HFF-Myc (cell line): ENCODE results near the gene ARHGAP23.
"Not testable (repeated sequence)": the region's sequence is repeated elsewhere in the genome, so short reads cannot be mapped to it uniquely, and the experiment has no call there.

Source experiments
- DNase-seq: peaks from one replicate; pipeline ENCODE4 v3.0.0-alpha.2; 2011; ENCODE audit warnings: low read depth; ENCODE audit errors: extremely low read depth
- H3K4me3 ChIP-seq: replicated peaks from 2 replicates; pipeline ENCODE4 v1.5.1; 2011; ENCODE audit warnings: low read depth, mild to moderate bottlenecking, control low read depth, low read length
- TF ChIP-seq, protein P1 (sequence below): IDR thresholded peaks from 2 replicates; pipeline ENCODE4 v1.5.1; 2012; ENCODE audit warnings: mild to moderate bottlenecking, low read depth, low read length, control low read depth; ENCODE audit errors: missing control alignments

Gene ARHGAP23

DNA sequence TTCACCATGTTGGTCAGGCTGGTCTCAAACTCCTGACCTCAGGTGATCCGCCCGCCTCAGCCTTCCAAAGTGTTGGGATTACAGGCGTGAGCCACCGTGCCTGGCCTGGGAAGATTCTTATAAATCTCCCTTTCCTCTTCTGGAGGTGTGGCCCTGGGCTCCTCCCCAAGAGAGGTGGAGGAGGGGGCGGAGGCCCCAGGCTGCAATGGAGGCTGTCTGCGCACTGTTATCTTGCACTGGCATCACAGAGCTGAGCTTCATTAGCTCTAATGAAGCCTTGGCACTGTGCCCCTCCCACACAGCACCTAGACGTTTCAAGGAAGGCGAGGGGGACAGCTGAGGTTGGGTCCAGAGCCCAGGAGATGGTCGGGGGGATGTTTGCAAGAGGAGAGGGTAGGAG, 7.5 kb downstream of the ARHGAP23 start:
- no peak for DNase-seq
- TF ChIP-seq, protein P1, sequence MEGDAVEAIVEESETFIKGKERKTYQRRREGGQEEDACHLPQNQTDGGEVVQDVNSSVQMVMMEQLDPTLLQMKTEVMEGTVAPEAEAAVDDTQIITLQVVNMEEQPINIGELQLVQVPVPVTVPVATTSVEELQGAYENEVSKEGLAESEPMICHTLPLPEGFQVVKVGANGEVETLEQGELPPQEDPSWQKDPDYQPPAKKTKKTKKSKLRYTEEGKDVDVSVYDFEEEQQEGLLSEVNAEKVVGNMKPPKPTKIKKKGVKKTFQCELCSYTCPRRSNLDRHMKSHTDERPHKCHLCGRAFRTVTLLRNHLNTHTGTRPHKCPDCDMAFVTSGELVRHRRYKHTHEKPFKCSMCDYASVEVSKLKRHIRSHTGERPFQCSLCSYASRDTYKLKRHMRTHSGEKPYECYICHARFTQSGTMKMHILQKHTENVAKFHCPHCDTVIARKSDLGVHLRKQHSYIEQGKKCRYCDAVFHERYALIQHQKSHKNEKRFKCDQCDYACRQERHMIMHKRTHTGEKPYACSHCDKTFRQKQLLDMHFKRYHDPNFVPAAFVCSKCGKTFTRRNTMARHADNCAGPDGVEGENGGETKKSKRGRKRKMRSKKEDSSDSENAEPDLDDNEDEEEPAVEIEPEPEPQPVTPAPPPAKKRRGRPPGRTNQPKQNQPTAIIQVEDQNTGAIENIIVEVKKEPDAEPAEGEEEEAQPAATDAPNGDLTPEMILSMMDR, result no peak

DNA sequence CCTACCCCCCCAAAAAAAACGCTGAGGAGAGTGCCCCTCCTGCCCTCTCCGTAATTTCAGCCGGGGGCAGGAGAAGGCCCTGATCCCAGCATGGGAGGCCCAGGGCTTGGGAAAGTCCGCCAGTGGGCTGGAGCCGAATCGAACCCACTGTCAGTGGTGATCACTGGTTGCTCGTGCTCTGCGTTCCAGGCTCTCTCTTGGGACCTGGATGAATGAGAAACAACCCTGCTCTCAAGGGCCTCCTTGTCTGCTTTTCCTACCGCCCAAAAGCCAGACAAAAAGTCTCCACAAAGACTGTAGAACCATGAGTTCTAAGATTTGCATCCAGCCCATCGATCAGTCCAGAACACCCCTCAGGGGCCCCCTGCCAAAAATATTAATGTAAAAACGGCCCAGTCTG, 8.1 kb downstream of the ARHGAP23 start:
- DNase-seq, result no peak
- TF ChIP-seq, protein P1, result no peak
- H3K4me3 ChIP-seq, result no peak overlapping the region

More for the DNA sequence above, 7.5 kb downstream of the ARHGAP23 start:
- H3K4me3 ChIP-seq, result no peak overlapping the region

DNA sequence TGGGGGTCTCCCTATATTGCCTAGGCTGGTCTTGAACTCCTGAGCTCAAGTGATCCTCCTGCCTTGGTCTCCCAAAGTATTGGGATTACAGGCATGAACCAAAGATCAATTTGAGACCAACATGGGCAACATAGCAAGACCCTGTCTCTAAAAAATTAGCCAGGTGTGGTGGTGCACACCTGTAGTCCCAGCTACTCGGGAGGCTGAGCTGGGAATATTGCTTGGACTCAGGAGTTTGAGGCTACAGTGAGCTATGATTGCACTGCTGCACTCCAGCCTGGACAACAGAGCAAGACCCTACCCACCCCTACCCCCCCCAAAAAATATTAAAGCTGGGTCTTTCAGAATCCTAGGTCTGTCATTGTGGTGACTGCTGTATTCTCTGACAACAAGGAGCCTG, 9.0 kb downstream of the ARHGAP23 start:
- H3K4me3 ChIP-seq, result not testable (repeated sequence)

DNA sequence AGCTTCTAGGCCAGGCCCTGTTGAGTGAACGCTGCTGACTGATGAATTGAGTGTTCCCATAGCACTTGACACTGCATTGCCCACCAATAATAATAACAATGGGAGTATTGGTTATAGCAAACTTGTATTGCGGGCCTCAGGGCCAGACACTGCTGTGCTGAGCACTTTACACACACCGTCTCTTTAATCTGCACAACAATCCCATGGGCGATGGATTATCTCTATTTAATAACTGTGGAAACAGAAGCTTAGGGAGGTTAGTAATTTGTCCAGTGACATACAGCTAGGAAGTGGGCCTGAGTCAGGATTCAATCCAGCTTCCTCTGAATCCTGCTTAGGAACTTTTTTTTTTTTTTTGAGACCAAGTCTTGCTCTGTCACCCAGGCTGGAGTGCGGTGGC, 11.2 kb downstream of the ARHGAP23 start:
- TF ChIP-seq, protein P1, result no peak
- H3K4me3 ChIP-seq, result no peak overlapping the region

More for the DNA sequence above, 9.0 kb downstream of the ARHGAP23 start:
- DNase-seq, result not testable (repeated sequence)

DNA sequence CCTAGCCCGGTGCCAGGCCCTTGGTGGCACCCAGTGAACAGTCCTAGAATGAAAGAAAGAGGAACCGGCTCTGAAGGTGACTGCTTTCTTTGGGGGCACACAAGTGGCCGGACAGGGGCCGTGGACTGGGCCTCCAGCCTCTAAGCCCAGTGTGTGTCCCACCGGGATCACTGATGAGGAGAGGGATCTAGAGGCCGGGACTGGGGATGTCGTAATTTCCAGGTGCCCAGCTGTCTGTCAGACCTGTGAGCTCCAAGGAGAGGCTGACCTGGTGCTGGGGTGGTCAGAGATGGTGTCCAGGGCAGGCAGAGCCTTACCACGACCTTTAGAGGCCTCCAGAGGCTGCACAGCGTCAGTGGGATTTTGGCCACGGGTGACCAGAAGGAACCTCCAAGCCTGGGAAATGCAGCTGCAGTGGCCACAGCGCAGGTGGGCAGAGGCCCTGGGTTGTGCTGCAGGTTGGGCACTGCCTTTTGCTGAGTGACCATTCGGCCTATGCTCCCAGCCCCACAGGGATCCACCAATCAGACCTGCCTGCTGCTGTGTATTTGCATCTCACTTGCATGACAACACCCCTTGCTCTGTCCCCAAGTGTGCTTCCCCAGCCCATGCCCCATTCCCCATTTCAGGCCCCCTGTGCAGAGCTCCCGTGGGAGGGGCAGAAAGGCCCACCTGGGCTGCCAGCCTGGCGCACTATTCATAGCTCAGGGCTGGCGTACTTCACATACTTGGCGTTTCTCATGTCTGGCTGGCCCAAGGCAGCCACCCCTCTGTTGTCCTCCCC, 12.5 kb downstream of the ARHGAP23 start:
- no peak for DNase-seq
- TF ChIP-seq, protein P1, result no peak
- no peak overlapping the region for H3K4me3 ChIP-seq

More for the DNA sequence above, 11.2 kb downstream of the ARHGAP23 start:
- no peak for DNase-seq

DNA sequence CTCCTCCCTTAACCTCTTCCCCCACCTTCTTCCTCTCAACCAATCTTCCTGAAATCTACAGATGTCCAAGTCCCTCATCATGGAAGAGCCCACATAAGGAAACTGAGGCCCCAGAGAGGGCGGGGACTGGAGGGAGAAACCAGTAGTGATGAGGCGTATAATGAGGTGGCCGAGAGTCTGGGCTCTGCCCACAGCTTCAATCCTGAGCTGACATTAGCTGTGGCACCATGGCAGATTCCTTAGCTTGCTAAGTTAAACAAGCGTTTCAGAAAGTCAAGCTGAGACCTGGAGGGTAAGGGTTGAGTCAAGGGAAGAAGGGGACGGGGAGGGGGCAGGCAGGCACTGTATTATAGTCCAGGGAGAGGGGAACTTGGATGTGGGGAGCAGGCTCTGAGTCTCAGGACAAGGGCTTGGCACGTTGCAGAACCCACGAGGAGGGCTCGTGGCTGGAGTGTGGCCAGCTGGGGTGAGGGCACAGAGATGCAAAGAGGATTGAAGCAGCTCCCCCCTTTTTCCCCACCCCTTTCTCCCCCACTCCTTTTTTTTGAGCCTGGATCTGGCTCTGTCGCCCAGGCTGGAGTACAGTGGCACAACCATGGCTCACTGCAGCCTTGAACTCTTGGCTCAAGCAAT, 13.3 kb downstream of the ARHGAP23 start:
- no peak overlapping the region for H3K4me3 ChIP-seq
- DNase-seq, result no peak
- TF ChIP-seq, protein P1, result no peak

DNA sequence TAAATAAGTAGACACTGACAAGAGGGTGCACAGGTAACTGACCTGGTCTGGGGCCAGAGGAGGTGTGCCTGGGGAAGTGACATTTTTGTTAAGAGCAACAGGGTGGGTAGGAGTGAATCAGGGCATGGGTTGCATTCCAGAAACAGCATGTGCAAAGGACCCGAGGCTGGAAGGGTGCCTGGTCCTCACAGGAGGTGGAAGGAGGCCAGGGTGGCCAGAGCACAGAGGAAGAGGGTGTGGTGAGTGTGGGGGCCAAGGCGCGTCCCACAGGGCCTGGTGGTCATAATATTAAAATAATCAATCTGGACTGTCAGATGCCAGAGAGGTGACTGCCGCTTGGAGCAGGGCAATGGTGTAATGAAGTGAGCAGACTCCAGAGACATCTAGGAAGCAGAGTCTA, 14.3 kb downstream of the ARHGAP23 start:
- no peak overlapping the region for H3K4me3 ChIP-seq
- no peak for DNase-seq
- TF ChIP-seq, protein P1, result no peak
